Umbilical cord (tissue), 2 donors: Measurements from ENCODE around the gene CAMK1. TPM values are rescaled to one million over a fixed set of nuclear protein-coding genes. Genes with fewer than 3 reads are reported as not detected.
"Not testable (repeated sequence)": the region's sequence is repeated elsewhere in the genome, so short reads cannot be mapped to it uniquely, and the experiment has no call there.

ENCODE experiments used
- DNase-seq: peaks from one replicate; pipeline ENCODE4 v3.0.0-alpha.2; 2015; ENCODE audit warnings: low spot score
- total RNA-seq: library from RNA; depleted of rRNA; stranded (reverse); fragments of >200 nt; gene quantifications from one replicate; pipeline ENCODE4 v1.2.3, GENCODE V29; 2014; ENCODE audit warnings: low replicate concordance; ENCODE audit not compliant: insufficient read depth

The CAMK1 gene
- total RNA-seq, 1 donor from 2014 or later, result 16.4 TPM

DNA sequence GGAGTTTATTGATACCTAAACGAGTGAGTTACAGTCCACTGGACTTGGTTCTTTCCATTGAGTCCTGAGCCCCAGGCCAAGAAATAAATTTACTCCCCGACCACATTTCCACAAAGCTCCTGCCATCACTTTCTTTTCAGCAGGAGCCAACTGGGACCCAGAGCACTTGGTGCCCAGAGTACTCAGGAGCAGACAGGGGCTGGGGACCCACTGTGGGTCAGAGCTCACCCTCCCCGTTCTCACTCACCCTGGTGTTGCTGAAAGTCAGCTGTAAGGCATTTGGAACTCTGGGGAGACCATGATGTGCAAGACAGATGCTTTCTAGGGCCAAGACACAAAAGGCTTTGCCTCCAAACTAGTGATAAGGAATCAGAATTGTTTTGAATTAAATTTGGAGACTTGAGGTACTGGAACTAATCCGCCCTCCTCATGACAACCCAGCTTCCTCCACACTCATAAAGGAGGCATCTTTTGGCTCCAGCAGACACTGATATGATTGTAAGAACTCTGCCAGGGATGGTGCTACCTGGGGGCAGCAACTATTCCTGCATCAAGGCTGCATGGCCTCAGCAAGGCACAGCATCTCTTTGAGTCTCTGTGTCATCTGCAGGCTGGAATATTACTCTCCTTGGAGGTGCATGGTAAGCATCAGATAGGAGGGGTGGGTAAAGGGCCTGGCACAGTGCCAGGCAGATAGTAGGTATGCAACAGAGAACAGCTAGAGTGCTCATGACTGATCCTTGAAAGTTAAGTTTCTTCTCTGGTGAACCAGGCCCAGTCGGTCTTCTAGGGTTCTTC, 7.3 kb upstream of the CAMK1 start:
- DNase-seq, result no peak

DNA sequence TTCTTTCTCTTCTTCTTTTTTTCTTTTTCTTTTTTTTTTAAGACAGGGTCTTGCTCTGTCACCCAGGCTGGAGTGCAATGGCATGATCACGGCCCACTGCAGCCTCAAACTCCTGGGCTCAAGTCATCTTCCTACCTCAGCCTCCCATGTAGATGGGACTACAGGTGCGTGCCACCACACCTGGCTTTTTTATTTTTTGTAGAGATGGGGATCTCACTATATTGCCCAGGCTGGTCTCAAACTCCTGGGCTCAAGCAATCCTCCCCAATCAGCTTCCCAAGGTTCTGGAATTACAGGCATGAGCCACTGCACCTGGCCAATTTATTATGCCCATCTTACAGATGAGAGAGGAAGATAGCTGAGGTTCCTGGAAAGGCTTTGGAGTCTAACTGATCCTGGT, 1.3 kb upstream of the CAMK1 start:
- not testable (repeated sequence) for DNase-seq

DNA sequence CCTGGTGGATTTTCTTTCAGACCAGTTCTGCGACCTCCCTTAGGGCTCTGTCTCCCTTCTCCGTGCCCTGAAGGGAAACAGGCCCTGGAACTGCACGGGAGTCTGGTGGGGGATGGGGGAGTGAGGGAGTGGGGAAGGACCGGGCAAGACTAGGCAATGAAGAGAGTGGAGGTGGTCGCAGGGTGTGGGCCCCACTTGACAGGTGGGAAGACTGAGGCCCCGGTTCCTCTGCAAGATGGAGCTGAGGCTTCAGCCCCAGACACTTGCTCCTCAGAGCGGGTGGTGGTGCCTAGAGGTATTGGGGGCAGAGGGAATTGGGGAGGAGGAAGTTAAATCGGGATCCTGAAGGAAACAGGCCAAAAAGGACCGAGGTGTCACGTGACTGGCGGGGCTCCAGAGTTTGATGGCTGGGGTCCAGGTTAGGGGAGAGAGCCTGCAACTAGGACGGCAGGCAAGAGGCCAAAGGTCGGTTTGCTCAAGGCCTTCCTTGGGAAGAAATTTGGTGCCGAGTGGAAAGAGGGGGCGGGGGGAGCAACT, 597 bp upstream of the CAMK1 start:
- DNase-seq, result peak; percentile 71

DNA sequence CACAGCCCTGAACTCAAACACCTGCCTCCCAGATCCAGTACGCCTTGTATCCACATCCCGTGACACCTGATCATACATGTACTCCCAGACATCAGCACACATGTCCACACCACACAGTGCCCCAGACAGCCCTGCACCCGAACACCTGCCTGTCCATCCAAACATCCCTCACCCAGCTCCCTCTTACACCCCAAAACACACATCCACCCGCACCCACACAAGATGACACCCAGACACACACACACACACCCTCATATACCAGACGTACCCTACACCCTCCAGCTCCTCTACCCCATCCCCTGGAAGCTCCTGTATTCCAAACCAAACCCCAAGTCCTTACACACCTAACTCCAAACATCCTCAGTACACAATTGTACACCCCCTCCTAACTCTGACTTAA, 735 bp downstream of the CAMK1 start:
- DNase-seq, result no peak

DNA sequence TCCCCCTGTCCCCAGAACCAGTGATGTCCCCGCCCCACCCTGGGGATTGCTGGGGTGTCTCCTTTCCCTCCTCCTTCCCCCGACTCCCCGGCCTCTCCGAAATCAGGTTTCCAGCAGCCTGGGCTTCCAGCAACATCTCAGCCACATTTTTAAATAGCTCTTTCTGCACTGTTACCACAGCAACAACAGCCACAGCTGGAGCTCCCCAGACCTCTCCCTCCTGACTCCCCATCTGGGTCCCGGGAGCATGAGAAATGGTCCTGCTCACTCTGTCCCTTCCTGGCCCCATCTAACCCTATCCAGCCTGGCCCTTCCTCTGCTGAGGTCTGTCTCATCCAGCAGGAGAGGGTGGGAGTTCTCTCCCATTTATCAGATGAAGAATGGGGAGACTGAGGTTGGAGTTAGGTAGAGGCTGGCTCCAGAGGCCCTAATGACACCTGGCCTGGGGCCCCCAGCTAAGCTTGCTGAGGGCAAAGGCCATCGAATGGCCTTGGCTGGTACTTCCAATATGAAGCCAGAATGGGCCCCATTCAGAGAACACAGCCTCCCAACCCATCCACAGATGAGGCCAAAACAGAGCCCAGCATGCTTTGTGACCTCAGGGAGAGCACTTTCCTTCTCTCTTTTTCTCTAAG, 1.5 kb downstream of the CAMK1 start:
- no peak for DNase-seq

DNA sequence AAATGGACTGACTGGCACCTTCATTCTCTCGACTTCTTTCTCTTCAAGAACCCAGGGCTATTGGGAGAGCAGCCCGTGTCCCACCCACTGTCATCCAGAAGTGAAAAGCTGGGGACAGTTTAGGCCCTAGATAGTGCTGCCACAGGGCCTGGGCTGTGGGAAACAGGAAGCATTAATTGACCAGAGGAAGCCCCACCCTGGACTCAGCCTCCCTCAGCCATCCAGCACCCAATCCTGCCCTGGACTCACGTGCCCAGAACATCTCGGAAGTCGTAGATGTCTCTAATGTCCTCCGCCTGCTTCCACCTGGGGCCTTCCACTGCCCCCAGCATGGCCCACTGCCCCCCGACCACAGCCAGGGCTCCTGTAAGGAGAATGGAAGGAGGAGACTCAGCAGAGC, 2.3 kb downstream of the CAMK1 start:
- no peak for DNase-seq

DNA sequence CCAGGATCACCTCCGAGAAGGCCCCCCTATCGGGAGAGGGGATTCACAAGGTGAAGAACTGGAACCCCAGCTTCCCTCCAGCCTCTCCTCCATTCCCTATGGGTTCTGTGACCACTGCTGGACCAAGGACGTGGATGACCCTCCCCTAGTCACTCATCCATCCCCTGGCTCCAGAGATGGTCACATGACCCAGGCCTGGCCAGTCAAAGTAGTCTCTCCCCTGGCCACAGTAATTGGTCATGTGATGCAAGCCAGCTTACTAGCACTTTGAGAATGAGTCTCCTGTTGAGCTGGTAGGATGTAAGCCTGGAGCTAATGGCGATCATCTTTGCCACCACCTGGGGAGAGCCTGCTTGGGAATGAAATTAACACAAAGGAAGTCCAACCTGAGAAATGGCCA, 3.9 kb downstream of the CAMK1 start:
- DNase-seq, result no peak

DNA sequence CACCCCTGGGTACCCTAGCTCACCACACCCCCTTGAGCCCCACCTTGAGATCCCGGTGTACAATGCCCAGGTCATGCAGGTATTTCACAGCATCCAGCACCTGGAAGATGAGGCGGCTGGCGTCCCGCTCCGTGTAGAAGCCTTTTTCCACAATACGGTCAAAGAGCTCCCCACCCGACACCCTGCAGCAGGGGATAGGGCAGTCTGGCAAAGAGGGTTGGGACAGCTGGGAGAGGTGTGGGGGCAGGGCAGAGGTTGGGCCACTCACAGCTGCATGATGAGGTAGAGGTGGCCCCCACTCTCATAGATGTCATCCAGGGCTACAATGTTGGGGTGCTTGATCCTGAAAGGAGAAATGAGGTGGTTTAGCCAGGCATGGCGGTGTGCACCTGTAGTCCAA, 6.9 kb downstream of the CAMK1 start:
- DNase-seq, result no peak

DNA sequence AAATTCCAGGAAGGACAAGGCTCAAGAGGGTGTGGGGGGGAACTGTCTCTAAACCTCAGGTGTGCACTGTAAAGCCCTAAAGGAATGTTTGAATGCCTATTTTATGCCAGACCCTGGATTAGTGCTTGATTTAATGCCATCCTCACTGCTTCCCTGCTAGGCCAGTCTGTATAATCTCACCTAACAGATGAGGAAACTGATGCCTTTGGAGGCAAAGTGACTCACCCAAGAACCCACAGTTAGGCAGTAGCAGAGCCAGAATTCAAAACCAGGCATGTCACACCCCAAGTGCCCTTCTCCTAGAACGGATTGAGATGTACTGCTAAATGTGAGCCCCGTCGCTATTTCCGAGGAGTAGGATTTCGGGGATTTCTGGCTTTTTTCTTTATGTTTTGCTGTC, 7.8 kb downstream of the CAMK1 start:
- no peak for DNase-seq

DNA sequence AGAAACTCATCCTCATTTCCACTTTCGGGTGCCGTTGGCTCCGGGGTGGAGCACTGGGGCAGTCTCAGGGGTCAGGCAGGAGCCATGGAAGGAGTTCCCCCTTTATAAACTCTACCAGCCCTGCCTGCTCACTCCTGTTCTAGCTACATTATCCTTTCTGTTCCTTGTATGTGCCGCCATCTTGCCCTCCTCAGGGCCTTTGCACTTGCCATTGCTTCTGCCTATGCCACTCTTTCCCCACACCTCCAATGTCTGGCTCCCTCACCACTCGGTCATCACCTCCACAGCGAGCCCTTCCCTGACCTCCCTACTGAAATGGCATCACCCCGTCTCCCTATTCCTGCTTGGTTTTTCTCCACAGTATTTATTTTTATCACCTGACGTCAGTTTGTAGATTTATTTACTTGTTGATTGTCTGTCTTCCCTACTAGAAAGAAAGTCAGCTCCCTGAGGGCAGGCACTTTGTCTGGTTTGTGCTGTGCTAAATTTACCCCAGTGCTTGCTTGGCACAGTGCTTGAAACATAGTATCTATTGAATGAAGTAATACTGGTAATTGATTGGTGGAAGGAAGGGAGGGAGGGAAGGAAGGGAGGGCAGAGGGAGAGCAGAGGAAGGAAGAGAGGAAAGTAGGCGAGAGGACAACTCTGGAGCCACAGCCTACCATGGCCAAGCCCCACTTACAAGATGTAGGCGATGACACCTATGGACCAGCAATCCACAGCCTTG, 8.8 kb downstream of the CAMK1 start:
- no peak for DNase-seq

DNA sequence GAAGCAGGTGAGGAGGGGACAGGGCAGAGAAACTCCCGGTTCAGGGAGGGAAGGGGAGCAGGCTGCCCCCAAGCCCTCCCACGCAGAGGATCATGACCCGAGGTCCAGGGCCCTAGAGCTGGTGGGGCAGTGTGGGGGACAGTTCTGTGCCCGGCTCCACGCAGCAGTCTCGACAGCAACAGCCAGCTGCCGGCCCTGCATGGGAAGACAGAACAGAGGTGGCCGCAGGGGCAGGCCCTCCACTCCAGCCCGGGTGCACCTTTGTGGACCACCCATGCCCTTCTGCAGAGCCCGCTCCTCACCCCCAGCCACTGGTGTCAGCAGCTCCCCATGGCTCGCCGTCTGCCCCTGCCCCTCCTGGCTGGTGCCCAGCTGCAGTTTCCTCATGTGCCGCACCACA, 12.3 kb downstream of the CAMK1 start:
- no peak for DNase-seq

DNA sequence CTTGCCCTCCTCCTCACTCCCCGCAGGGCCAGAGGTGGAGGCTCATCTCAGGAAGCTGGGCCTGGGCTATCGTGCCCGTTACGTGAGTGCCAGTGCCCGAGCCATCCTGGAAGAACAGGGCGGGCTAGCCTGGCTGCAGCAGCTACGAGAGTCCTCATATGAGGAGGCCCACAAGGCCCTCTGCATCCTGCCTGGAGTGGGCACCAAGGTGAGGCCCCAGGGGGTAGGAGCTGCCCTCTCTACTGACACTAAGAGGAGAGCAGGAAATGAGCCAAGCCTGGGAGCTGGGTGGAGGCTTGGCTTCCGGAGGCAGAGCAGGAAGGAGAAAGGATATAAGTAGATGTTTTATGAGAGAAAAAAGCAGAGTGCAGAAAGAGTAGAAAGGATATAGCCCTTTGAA, 15.1 kb downstream of the CAMK1 start:
- DNase-seq, result no peak

DNA sequence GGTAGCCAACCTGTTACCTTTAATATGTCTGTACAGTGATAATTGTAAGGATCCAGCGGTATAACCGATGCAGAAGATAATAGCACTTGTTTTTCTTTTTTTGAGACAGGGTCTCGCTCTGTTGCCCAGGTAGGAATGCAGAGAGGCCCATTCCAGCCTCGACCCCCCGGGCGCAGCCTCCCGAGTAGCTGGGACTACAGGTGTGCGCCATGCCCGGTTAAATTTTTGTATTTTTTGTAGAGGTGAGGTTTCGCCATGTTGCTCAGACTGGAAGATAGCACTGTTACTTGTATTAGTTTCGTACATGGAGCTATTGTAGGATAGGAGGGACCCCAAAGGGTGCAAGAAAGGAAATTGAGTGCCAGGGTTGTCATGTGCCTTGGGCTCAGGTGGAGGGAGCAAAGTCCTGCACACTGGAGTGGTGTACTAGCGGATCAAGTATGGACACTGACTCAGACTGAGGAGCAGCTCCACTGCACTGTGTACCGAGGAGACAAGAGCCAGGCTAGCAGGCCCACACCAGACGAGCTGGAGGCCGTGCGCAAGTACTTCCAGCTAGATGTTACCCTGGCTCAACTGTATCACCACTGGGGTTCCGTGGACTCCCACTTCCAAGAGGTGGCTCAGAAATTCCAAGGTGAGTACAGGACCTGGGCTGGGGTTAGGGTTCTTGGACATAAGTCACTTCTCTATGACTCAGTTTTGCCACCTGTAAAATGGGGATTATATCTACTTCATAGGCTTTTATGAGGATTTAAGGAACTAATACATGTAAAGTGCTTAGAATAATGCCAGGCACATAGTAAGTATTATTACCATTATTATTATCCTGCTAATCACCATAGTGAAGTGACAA, 19.0 kb downstream of the CAMK1 start:
- no peak for DNase-seq

DNA sequence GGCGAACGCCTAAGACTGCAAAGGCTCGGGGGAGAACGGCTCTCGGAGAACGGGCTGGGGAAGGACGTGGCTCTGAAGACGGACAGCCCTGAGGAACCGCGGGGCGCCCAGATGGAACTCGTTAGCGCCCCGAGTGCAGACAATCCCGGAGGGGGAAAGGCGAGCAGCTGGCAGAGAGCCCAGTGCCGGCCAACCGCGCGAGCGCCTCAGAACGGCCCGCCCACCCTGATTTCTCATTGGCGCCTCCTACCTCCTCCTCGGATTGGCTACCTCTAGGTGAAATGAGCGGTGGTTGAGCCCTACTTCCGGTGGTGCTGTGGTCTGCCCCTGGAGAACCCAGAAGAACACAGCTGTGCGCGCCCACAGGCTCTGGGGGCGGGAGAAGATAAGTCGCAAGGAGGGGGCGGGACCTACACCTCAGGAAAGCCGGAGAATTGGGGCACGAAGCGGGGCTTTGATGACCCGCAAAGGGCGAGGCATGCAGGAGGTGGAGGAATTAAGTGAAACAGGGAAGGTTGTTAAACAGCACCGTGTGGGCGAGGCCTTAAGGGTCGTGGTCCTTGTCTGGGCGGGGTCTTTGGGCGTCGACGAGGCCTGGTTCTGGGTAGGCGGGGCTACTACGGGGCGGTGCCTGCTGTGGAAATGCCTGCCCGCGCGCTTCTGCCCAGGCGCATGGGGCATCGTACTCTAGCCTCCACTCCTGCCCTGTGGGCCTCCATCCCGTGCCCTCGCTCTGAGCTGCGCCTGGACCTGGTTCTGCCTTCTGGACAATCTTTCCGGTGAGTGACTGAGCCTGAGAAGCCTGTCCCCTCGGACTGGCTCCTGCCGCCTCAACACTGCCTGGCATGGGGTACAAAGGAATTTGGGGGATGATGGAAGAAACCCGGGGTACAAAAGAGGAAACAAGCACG, 19.8 kb downstream of the CAMK1 start, which contains the start of gene OGG1:
OGG1 (plus strand) TSS at position 308 of the 911 bp plus-strand sequence; CDS start at position 643, 335 bp downstream.
- DNase-seq, result peak; percentile 99

DNA sequence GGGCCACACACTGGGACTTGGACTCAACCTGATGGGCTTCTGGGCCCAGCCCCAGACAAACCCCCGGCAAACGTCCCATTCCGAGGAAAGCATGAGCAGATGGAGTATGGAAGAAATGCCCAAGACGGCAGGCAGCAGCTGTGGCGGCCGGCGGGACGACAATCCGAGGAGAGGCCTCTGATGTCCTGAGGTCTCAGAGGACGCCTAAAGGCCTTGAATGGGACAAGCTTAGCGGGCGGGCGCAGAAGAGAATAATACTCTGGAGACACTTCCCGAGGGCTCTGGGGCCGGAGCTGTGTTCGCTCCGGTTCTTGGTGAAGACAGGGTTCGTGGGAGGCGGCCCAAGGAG, 20.5 kb downstream of the CAMK1 start:
- no peak for DNase-seq

DNA sequence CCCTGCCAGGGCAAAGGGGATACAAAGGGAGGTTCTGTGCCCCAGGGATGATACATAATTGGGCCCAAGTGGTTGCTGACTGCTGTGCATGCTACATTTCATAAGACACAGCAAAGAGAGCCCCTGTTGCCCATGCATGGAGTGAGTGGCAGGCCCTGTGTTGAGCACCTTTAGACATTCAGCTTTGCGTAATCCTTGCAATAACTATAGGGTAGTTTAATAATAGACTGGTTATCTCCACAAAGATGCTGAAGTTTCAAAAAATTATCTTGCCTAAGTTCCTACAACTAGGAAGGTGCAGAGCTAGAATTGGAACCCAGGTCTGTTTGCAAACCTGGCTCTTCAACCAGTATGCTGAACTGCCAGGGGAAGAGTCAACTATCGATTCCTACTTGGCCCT, 21.7 kb downstream of the CAMK1 start:
- no peak for DNase-seq

DNA sequence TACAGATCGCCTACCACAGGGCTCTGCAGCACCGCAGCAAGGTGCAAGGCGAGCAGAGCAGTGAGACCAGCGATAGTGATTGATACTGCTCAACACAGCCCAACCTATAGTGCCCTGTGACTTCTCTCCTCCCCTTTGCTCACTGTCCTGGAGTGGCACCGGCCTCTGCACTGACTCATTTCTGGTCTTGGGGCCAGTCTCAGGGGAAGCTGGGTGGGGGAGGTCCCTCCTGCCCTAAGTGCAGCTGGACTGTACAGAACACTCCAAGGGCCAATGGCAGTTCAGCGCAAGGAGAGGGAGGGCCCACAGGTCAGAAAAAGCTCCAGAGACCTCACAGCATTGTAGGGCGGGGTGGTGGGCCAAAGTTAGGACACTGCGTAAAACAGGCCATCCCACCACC, 22.5 kb downstream of the CAMK1 start:
- no peak for DNase-seq

DNA sequence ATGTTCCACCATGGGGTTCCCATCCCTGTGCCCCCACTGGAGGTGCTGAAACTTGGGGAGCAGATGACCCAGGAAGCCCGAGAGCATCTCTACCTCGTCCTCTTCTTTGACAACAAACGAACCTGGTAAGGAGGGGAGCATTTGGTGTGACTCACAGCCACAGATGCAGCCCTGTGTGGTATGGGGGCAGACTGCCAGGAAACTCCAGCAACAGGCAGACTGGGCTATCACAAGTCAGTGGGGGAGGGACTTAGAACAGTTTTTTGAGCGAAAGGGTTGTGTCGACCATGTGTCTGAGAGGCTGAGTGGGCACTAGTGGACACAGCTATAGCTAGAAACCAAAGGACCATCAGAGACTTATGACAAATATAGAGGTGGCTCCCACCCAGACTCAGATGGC, 23.4 kb downstream of the CAMK1 start:
- peak; percentile 54 for DNase-seq

DNA sequence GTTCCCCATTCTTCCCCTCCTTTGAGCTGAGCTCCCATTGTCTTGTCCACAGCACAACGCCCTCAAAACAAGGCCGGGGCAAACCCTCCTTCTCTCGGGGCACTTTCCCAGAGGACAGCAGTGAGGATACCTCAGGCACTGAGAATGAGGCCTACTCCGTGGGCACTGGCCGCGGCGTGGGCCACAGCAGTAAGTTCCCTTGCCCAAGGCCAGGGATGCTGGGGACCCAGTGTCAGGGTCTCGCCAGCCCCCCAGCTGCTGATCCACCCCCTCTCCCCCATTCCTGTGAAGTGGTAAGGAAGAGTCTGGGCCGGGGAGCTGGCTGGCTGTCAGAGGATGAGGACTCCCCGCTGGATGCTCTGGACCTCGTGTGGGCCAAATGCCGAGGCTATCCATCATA, 24.2 kb downstream of the CAMK1 start:
- DNase-seq, result no peak

DNA sequence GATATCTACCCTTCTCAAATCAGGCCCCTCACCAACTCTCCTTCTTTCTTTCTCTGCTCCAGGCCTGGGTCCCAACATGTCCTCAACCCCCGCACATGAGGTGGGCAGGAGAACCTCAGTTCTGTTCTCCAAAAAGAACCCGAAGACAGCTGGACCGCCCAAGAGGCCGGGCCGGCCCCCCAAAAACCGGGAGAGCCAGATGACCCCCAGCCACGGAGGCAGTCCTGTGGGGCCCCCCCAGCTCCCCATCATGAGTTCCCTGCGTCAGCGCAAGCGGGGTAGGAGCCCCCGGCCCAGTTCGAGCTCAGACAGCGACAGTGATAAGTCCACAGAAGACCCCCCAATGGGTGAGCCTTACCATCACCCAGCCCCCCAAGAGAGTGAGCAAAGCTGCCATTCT, 25.6 kb downstream of the CAMK1 start:
- no peak for DNase-seq
